ENCODE measurements around the gene GPR39.

GRCh38 chr2:132522901-132523300 lies 106.3 kb downstream of the GPR39 start:
- TF ChIP-seq, protein P1, sequence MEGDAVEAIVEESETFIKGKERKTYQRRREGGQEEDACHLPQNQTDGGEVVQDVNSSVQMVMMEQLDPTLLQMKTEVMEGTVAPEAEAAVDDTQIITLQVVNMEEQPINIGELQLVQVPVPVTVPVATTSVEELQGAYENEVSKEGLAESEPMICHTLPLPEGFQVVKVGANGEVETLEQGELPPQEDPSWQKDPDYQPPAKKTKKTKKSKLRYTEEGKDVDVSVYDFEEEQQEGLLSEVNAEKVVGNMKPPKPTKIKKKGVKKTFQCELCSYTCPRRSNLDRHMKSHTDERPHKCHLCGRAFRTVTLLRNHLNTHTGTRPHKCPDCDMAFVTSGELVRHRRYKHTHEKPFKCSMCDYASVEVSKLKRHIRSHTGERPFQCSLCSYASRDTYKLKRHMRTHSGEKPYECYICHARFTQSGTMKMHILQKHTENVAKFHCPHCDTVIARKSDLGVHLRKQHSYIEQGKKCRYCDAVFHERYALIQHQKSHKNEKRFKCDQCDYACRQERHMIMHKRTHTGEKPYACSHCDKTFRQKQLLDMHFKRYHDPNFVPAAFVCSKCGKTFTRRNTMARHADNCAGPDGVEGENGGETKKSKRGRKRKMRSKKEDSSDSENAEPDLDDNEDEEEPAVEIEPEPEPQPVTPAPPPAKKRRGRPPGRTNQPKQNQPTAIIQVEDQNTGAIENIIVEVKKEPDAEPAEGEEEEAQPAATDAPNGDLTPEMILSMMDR (IDR thresholded peaks at IDR 0.05): no peak
- no peak for TF ChIP-seq EP300 (IDR thresholded peaks at IDR 0.05)

Measured in tibial nerve (tissue), 4 donors.